ENCODE data around the gene ANKMY1.

DNA sequence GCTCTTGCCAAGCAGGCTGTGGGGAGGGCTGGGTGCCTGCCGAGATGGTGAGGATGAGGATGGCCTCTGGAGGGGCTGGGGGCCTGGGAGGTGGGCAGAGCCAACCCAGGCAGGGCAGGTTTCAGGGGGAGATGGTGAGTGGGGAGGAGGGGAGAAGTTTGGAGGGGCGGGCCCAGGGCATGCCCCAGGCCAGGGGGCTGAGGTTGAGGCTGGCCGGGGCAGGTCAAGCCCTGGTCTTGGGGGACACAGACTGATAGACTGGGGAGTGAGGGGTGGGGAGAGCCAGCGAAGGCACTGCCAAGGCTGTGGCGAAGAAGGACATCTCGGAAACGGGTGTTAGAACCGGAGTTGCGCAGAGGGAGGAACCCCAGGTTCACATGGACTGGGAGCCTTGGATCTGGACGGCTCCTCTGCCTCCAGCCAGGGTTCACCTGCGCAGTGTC is 41.4 kb upstream of the ANKMY1 start:
- TF ChIP-seq, protein P1, sequence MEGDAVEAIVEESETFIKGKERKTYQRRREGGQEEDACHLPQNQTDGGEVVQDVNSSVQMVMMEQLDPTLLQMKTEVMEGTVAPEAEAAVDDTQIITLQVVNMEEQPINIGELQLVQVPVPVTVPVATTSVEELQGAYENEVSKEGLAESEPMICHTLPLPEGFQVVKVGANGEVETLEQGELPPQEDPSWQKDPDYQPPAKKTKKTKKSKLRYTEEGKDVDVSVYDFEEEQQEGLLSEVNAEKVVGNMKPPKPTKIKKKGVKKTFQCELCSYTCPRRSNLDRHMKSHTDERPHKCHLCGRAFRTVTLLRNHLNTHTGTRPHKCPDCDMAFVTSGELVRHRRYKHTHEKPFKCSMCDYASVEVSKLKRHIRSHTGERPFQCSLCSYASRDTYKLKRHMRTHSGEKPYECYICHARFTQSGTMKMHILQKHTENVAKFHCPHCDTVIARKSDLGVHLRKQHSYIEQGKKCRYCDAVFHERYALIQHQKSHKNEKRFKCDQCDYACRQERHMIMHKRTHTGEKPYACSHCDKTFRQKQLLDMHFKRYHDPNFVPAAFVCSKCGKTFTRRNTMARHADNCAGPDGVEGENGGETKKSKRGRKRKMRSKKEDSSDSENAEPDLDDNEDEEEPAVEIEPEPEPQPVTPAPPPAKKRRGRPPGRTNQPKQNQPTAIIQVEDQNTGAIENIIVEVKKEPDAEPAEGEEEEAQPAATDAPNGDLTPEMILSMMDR (IDR thresholded peaks at IDR 0.05): no peak
- no peak for TF ChIP-seq POLR2A (IDR thresholded peaks at IDR 0.05)
